ENCODE measurements around the gene C16orf87. TPM values are rescaled to one million over a fixed set of nuclear protein-coding genes. Genes with fewer than 3 reads are reported as not detected.

Gene C16orf87
- polyA plus RNA-seq, 2 of the 4 experiments (the other 2 are of a cell fraction), result 10.8 to 17.1 TPM

DNA sequence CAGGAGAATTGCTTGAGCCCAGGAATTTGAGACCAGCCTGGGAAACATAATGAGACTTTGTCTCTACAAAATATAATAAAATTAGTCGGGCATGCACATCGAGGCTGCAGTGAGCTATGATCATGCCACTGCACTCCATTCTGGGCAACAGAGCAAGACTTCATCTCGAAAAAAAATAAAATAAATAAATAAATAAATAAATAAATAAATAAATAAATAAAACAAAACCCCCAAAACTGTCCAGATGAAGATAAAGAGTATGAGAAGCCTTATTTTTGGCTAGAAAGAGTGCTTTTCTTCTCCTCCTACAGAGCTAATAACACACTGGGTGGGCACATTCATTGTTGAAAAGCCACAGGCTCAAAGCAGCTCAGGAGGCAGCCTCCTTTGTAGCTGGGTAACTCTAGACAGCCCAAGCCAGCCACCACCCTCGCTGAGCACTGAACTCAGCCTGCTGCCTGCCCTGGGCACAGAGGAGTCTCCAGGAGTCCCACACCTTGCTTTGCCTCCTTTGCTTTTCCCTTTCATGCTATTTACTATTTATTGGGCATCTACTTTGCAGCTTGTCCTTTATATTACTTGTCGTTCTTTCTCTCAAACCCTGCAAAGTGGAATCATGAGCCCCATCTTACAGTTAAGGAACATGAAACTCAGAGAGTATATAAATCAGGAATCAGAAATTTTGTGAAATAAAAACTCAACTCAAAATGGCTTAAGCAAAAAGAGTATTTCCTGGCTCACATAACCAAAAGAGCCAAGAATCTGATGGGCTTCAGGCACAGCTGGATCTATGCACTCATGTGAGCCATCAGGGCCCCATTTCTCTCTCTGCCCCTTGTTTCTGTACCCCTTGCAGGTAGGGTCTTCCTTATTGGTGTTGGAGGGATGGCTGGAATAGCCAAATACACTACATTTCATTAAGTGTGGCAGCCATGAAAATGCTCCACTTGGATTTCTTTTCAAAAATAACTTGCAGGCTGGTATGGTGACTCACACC, 18.1 kb upstream of the C16orf87 start:
- H3K27ac ChIP-seq, result no peak overlapping the region
- no peak overlapping the region for H3K4me3 ChIP-seq
- FAIRE-seq (no peak), DNase-seq (ENCODE audit: low read depth in 1 of 2, low spot score in 1 of 2) (no peak), ATAC-seq (peak in 1 of 2 experiments; percentile 26; a peak in 1 of 6 replicates)
- POLR2A ChIA-PET, result no interaction called here
- H3K4me1 ChIP-seq, result no peaks in the 10 kb centered on the region
- 30% methylated on average over 5 of the region's 5 CpGs for WGBS (ENCODE audit: missing lambda C conversion rate)
- no peaks in the 10 kb centered on the region for H3K9me3 ChIP-seq
- CTCF ChIA-PET, result interaction anchor here (0.8 to 1.2 kb wide), 4 partner anchors 9 to 79 kb away, joined by 3 to 4 read pairs (median 3); no protein-coding TSS in a partner anchor
- no peak overlapping the region for H3K4me2 ChIP-seq
- TF ChIP-seq EP300 (IDR thresholded peaks at IDR 0.05) (no peak), ZC3H11A (IDR thresholded peaks at IDR 0.05) (peak; percentile 81)

DNA sequence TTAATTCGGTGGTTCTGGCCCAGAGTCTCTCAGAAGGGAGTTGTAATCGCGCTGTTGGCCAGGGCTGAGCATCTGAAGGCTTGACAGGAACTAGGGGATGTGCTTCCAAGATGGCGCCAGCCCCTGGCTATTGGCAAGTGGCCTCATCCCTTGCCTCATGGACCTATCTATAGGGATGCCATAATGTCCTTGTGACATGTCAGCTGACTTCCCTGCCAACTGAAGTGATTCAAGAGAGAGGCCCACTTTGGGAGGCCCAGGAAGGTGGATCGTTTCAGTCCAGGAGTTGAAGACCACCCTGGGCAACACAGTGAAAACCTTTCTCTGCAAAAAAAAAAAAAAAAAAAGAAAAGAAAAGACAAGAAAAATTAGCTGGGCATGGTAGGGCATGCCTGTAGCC, 15.0 kb upstream of the C16orf87 start:
- TF ChIP-seq HOXB5 (CRISPR knock-in tag; IDR thresholded peaks at IDR 0.05), result no peak
- TF ChIP-seq CBX2 (IDR thresholded peaks at IDR 0.05; ENCODE audit: borderline replicate concordance, low read depth), result no peak
- no peak for TF ChIP-seq KDM5A (IDR thresholded peaks at IDR 0.05)
- TF ChIP-seq FOXS1 (CRISPR knock-in tag; IDR thresholded peaks at IDR 0.05), result no peak
- no peak for TF ChIP-seq CHD2 (IDR thresholded peaks at IDR 0.05; ENCODE audit: low read length, partially characterized antibody)
- POLR2A ChIA-PET, result interaction anchor here (1.1 kb wide), 1 partner anchor 15 kb away, joined by 3 read pairs; the partner anchor contains the start of gene C16orf87
- WGBS (ENCODE audit: missing lambda C conversion rate), result 73% methylated on average over 5 of the region's 5 CpGs

DNA sequence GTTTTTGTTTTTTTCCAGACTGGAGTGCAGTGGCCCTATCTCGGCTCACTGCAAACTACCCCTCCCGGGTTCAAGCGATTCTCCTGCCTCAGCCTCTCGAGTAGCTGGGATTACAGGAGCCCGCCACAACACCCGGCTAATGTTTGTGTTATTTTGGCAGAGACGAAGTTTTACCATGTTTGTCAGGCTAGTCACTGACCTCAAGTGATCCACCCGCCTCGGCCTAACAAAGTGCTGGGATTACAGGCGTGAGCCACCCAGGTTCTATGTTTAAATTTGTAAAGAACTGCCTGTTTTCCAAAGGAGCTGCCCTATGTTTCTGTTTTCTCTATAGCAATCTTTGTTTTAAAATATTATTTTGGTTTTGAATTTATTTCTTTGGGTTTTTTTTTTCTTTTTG, 13.8 kb upstream of the C16orf87 start:
- Histone ChIP-seq H3K4me2 (no peak overlapping the region), H3K27ac (no peak overlapping the region), H3K9me3 (peaks cover 4% of the 10 kb centered on the region; the same call in 1 of the 3 replicates), H3K4me3 (no peak overlapping the region), H3K4me1 (no peaks in the 10 kb centered on the region)
- ATAC-seq, result no peak
- DNase-seq (ENCODE audit: low read depth in 1 of 2, low spot score in 1 of 2), result no peak
- WGBS (ENCODE audit: missing lambda C conversion rate), result 79% methylated on average over 10 of the region's 10 CpGs
- no peak for FAIRE-seq
- TF ChIP-seq GATA3 (IDR thresholded peaks at IDR 0.05; ENCODE audit: borderline replicate concordance) (no peak), ZSCAN20 (CRISPR knock-in tag; IDR thresholded peaks at IDR 0.05) (no peak), SREBF2 (IDR thresholded peaks at IDR 0.05) (no peak), CBX8 (IDR thresholded peaks at IDR 0.05) (no peak), HOXA7 (CRISPR knock-in tag; IDR thresholded peaks at IDR 0.05) (no peak), PHF8 (IDR thresholded peaks at IDR 0.05; ENCODE audit: borderline replicate concordance, low read depth) (no peak), KDM5A (IDR thresholded peaks at IDR 0.05) (no peak), CBX2 (IDR thresholded peaks at IDR 0.05; ENCODE audit: borderline replicate concordance, low read depth) (no peak), HEYL (CRISPR knock-in tag; IDR thresholded peaks at IDR 0.05) (no peak)
- TF ChIP-seq, protein P1, sequence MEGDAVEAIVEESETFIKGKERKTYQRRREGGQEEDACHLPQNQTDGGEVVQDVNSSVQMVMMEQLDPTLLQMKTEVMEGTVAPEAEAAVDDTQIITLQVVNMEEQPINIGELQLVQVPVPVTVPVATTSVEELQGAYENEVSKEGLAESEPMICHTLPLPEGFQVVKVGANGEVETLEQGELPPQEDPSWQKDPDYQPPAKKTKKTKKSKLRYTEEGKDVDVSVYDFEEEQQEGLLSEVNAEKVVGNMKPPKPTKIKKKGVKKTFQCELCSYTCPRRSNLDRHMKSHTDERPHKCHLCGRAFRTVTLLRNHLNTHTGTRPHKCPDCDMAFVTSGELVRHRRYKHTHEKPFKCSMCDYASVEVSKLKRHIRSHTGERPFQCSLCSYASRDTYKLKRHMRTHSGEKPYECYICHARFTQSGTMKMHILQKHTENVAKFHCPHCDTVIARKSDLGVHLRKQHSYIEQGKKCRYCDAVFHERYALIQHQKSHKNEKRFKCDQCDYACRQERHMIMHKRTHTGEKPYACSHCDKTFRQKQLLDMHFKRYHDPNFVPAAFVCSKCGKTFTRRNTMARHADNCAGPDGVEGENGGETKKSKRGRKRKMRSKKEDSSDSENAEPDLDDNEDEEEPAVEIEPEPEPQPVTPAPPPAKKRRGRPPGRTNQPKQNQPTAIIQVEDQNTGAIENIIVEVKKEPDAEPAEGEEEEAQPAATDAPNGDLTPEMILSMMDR (IDR thresholded peaks at IDR 0.05), result no peak
- TF ChIP-seq, protein P2, sequence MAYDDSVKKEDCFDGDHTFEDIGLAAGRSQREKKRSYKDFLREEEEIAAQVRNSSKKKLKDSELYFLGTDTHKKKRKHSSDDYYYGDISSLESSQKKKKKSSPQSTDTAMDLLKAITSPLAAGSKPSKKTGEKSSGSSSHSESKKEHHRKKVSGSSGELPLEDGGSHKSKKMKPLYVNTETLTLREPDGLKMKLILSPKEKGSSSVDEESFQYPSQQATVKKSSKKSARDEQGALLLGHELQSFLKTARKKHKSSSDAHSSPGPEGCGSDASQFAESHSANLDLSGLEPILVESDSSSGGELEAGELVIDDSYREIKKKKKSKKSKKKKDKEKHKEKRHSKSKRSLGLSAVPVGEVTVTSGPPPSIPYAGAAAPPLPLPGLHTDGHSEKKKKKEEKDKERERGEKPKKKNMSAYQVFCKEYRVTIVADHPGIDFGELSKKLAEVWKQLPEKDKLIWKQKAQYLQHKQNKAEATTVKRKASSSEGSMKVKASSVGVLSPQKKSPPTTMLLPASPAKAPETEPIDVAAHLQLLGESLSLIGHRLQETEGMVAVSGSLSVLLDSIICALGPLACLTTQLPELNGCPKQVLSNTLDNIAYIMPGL (CRISPR knock-in tag; IDR thresholded peaks at IDR 0.05; ENCODE audit: borderline replicate concordance), result no peak
- ChIA-PET CTCF (interaction anchor here (0.7 to 2.9 kb wide), 5 partner anchors 9 to 85 kb away, joined by 3 to 29 read pairs (median 4); no protein-coding TSS in a partner anchor), POLR2A (interaction anchor here (1.1 kb wide), 1 partner anchor 14 kb away, joined by 3 read pairs; the partner anchor contains the start of gene C16orf87)

More for the DNA sequence above, 15.0 kb upstream of the C16orf87 start:
- no peaks in the 10 kb centered on the region for H3K4me1 ChIP-seq
- no peak for FAIRE-seq
- no peak overlapping the region for H3K4me3 ChIP-seq
- peaks cover 4% of the 10 kb centered on the region; the same call in 1 of the 3 replicates for H3K9me3 ChIP-seq
- no peak for ATAC-seq
- DNase-seq (ENCODE audit: low read depth in 1 of 2, low spot score in 1 of 2), result no peak
- CTCF ChIA-PET, result interaction anchor here (0.9 to 2.9 kb wide), 6 partner anchors 8 to 173 kb away, joined by 3 to 29 read pairs (median 4); no protein-coding TSS in a partner anchor
- no peak overlapping the region for H3K27ac ChIP-seq
- no peak overlapping the region for H3K4me2 ChIP-seq
